ENCODE results near the gene KIF20B.

KIF20B gene

GRCh38 chr10:89701242-89702120 is at the start of gene KIF20B:
Gene KIF20B (plus strand): TSS chr10:89701590. CDS start chr10:89705295, 3,705 bp downstream.
- peak; percentile 93 for DNase-seq

DNA sequence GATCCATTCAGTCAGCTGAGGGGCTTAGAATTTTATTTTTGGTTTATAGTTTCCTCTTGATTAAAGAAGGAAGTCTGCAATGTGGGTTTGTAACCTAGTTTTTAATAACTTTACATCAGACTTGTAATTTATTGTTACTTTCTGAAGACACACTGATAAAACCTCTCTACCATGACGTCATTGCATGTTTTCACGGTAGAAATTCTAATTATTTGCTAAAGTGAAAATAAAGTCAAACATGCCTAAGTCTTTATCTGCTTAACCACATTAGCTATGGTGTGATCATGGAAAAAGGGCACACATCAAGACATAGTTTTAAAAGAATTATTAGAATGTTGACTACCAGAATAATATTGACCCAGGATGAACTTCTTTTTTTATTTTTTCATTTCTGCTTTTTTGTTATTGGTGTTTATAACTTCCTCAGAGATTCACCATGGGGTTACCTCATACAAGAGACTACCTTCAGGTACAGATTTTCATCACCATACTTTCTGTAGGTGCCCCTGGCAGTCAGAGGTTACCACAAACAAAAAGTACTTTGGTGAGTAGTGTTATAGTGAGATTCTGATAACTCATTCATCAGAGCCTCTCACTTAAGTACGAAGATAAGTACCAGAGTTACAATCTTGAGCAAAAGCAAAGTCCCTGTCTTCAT is 49.3 kb upstream of the KIF20B start:
- DNase-seq: no peak

DNA sequence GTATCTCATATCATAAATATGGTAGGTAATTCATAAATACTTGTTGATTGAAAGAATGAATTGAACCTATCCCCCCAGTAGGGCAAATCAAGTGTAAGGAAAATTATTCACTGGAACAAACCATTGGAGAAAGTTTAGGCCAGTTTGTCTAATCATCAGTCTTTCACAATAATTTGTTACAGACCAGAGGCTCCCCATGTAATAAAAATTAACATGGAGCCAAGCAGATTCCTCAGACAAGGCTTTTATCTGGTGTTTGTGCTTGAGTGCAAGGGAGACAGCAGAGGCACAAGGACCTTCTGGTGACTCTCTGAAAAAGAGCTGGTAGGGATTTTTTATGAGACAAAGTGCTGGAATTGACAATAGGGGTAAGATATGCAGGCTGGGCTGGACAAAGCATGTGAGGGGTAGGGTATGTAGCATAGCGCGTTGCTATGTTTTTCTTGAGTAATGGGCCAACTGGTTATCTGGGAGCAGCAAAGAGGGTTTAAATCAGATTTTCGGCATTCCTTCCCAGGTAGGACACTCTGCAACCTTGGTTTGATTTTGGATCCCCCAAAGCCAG is 48.5 kb upstream of the KIF20B start:
- no peak for DNase-seq

DNA sequence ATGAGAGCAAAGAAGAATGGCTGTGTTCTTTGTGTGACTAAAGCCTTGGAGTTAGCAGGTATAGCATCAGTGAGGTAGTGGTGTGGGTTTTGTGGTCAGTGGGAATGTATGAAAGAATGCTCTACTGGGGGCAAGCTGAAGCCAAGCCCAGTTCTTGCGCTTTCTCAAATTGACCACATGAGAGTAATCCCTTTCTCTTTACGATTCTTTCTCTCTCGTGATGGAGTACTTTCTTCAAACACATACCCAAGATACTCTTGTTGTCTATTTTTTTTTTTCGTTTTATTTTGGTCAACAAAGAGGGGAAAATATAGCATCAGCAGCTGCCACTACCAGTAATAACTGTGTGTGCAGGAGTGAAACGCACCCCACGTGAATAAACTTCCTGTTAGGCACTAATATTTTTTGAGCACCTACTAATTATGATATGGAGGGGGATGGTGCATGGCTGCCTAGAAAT is 48.0 kb upstream of the KIF20B start:
- no peak for DNase-seq

DNA sequence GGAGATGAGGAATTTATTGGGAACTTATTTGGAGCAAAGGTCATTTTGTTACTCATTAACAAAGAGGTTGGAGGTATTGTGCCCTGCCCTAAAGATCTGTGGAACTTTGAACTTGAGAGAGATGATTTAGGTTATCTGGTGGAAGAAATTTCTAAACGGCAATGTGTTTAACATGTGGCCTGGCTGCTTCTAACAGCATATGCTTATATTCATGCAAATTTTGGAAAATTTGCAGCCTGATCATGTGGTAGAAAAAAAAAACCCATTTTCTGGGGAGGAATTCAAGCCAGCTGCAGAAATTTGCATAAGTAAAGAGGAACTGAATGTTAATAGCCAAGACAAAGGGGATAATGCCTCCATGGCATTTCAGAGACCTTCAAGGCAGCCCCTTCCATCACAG is 45.7 kb upstream of the KIF20B start:
- DNase-seq: no peak

GRCh38 chr10:89657302-89657701 is 44.1 kb upstream of the KIF20B start:
- no peak for DNase-seq

DNA sequence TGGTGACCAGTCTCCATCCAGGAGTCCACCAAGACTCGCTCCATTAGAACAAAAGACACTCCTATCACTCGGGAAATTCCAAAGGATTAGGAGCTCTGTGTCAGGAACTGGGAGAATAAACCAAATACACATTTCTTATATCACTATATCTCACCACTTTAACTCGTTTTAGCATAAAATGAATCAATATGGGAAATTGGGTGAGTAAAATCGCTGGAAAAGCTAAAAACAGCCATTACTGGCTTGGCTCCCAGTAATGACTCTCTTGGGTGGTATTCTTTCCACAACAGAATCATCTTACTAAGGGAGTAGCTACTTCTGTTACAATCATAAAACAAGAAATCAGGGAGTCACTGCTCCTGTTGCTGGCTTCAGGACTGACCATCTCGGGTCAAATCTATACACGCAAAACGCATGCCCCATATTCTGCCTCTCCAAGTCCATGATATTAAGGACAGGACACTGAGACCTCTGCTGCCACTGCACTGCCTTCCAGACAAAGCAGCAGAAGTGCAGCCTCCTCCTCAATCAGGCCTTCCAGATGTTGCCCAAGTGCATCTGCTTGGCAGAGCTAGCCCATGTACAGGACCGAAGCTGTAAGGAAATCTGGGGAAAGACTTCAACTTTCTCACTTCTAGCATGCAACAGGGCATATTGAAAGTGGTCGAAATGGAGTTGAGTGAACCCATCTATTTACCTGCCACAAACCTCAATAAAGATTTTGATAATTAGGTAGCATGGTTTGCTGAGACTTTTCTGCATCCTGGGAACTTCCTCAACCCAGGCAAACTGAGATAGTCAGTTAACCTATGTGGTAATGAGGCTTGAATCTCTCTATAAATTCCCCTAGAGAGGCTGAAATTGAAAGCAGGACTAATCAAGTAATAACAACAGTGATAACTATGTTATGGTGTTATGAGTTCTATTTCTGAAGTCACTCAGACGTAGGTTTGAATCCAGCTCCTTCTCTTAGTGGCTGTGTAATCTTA is 42.0 kb upstream of the KIF20B start:
- DNase-seq: no peak

DNA sequence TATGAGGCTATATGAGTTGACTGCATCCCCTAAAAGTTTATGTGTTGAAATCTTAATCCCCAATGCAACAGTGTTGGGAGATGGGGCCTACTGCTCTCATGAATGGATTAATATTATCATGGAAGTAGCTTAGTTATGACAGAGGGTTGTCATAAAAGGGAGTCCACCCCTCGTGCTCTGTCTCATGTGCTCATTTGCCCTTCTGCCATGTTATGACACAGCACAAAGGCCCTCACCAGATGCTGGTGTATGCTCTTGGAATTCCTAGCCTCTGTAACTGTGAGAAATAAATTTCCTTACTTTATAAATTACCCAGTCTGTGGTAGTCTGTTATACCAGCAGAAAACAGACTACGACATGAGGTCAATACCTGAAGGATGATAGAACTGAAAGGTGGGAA is 38.8 kb upstream of the KIF20B start:
- DNase-seq: no peak

DNA sequence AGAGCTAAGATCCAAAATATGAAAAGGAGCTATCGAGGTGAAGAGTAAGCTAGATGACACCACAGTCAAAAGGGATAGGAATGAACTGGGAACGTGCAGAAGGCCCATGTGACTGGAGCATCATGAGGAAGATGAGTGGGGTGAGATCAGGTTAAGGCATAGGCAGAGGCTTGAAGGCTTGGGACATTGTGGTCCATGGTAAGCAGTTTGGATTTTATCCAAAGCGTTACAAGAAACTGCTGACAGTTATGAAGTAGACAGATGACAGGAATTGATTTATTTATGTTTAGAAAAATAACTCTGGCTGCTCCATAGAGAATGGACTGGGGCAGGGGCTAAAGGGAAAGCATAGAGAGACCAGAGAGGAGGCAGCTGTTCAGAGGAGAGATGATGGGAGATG is 38.2 kb upstream of the KIF20B start:
- no peak for DNase-seq

DNA sequence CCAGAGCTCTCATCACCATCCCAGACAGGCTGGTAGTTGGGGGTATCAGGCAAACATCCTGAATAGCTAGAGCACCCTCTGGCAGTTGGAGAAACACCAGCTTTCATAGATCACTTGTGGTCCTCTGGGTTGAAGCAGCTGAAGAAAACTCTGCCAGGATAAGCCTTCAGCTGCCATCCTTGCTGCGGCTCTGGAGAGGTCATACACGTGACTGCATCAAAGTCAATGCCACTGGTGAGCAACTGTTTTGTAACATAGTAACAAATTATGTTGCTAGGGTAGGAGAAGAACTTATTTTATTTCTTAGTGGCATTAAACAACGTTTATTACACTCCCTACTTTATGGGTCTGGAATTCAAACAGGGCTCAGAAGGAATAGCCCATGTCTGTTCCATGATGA is 37.2 kb upstream of the KIF20B start:
- no peak for DNase-seq

GRCh38 chr10:89665302-89665701 is 36.1 kb upstream of the KIF20B start:
- DNase-seq: no peak

GRCh38 chr10:89666138-89666537 is 35.3 kb upstream of the KIF20B start:
- no peak for DNase-seq

DNA sequence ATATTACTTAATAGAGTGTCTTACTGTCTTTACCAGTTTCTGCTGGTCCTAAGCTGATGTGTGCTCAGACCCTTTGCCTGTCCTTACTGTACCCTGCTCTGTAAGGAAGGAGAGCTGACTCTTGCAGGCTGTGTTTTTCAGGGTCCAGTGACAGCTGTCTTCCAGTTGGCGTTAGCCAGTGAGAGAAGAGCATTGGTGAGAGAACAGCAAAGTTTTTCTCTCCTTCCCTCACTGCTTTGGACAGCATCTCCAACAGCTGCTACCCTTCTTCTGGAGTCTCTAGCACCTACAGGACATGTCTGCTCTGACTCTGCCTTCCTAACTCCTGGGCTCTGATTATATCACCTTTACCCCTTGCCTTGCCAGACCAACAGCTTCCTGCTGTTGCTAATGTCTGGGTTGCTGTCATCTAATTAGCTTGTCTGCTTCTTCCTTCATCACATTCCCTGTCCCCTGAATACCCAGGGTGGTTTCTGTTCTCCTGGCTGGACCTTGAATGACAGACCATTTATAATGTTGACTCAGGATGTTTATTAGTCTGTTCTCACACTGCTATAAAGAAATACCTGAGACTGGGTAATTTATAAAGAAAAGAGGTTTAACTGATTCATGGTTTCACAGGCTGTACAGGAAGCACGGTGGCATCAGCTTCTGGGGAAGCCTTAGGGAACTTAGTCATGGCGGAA is 32.9 kb upstream of the KIF20B start:
- DNase-seq: no peak

DNA sequence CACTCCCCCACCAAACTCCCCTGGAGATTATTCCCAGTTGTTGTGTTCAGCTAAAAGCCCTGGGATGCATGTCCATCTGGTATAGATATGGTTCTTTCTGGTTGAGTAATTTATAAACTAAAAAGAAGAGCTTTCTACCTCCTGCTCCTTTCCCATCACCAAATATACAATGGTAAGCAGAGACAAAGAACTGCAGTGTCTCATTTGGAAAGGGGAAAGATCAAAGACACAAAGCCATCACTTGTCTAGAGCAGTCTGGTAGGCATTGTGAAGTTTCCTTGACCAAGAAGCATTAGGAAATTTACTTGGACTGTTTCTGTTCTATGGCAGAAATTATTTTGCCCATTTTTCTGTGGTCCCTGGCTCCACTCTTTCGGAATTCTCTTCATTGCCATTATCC is 31.4 kb upstream of the KIF20B start:
- no peak for DNase-seq

GRCh38 chr10:89670926-89671325 is 30.5 kb upstream of the KIF20B start:
- DNase-seq: no peak

DNA sequence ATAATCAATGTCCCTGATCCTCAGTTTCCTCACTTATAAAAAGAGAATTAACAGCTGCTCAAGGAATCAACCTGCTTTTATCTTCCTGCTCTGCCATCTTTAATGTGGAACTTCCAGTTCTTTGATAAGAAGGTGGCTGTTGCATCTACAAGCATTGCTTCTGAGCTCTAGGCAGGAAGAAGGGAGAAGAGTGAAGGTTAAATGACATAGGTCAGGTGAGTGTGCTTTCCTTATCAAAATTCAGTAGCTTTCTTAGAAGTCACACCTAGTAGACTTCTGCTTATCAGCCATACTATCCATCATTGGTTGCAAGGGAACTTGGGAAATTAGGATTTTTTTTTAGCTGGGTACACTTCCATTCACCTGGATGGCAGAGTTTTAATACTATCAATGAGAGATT is 24.0 kb upstream of the KIF20B start:
- no peak for DNase-seq

DNA sequence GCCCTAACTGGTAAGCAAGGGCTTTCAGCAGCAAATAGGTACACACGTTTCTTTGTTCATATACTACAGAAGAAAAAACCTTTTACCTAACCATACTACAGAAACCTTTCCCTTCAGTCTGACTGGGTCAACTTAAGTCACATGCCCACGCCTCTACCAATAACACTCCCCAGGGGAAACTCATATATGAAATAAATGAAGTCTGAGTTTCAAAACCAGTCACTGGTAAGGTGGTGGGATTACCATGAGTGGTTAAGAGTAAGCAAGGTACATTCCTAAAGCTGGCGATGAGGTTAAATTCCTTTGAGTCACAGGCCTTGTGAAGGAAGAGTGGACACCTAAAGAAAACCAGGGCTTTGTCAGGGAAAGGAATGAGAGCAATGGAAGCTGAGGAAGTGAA is 21.4 kb upstream of the KIF20B start:
- no peak for DNase-seq

DNA sequence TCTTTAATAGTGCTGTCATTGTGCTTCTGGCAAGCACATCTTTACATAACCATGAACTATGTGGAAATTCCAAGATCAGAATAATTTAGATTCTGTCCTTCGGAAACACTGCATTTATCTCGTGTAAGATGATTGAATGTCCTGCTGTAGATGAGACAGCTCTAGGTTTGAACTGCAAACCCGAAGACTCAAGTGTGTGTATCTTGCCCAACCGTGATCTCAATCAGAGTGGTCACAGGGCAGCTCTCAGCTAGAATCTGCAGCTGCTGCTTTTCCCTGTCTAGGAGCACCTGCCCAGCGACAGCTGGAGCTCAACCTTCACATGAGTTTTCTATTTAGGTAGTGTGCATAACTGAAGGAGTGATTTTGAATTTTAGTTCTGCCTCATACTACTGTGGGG is 17.5 kb upstream of the KIF20B start:
- no peak for DNase-seq

DNA sequence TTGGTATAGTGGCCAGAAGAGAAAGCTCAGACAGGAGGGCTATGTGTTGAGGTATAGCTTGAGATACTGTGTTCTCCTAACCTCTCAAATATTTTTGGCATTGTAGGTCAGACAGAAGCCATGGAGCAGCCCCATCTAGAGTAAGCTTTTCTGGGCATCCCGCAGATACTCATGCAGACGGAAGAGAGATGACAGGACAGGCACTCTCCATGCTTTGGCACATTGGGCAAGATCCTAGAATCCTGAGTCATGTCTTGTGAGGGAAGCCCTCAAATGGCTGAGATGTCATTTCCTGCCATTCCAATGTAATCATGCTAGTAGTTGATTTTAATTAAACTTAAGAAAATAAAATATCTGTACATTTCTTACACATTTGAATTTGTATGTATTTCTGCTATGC is 16.8 kb upstream of the KIF20B start:
- DNase-seq: no peak

DNA sequence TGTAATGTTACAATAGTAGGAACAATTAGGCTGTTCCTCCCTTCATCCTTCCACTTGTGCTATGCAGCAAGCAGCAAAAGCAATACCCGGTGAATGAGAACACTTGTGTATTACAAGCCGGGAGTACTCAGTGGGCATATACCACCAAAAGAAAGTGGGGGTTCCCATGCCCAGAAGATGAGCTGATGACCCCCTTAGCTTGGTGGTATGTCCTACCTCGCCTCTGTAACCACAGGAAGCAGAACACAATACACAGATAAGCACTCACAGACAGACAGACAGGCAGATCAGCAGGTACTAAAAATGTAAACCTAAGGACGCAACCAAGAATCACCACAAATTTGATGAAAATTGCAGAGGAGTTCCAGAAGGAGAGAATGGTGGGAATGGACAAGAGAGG is 15.5 kb upstream of the KIF20B start:
- DNase-seq: no peak

DNA sequence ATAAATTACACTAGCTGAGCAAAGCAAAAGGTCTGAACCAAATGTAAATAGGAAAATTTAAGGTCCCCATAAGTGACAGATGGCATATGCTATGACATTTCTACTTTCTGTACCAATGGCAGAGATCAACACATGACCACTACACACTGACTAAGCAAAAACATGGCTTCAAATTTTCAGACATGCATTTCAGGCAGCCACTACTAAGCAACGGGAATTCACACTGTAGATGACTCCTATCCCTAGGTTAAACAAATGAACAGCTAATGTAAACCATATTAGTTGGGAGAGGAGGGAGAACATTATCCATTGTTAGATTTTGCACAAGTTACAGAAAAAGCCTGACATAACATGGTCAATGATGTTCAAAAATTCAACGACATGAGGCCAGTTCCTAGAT is 11.4 kb upstream of the KIF20B start:
- no peak for DNase-seq

GRCh38 chr10:89692416-89692815 is 9.0 kb upstream of the KIF20B start:
- DNase-seq: no peak
